NCI-H2029 treated with DMSO at 0.1 percent for 48 hours (cell line): ENCODE measurements around the gene SORL1.

Experiments
- DNase-seq: peaks from one replicate; lab custom pipeline; 2025; lab: John Stamatoyannopoulos, UW

Gene SORL1

DNA sequence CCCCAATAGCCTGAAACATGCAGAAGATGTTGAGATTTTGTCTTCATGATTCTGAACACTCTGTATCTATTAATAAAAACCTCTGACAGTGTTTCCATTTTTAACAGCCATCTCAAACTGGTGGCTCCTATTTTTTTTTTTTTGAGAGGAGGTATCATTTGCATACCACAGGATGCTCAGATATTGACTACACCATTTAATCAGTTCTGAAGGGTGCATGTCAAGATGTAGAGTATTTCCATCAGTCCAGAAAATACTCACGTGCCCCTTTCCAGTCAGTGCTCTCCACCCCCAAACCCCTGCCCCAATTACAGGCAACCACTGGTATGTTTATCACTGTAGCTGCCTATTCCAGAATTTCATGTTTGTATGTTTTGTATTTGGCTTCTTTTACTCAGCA, 85.9 kb downstream of the SORL1 start:
- DNase-seq, result no peak

DNA sequence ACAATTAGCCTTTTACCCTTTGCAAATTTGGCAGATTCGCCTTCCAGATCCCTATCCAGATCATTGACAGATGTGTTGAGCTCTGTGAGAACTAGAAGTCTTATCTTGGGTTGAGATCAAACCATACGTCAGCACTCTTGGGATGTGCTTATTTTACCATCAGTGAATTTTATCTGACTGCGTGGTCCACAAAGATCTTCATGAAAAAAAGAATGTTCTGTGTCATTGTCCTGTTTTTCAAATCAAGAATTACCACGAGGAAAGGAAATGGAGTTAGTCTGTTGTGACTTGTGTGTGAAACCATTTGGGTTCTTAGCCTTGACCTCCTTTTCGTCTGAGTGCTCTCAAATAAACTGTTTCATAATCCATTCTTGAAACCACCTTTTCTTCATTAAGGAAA, 86.9 kb downstream of the SORL1 start:
- DNase-seq, result no peak

DNA sequence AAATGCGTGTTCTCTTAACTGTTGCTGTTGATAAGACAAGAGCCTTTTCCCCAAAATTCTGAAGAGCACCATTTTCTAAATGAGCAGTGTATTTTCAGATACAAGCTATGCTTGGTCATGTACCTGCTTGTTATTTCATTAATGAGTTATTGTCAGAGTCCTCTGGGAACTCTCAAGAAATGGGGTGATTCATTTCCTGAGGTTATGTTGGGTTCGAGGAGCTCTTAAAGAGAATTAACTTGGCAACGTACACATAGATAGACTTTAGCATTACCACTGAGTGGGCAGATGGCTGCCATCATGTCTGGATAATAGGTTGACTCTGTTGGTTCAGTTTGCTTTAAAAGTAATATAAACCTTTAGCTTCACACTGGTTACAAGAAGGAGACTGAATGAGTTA, 88.5 kb downstream of the SORL1 start:
- no peak for DNase-seq

DNA sequence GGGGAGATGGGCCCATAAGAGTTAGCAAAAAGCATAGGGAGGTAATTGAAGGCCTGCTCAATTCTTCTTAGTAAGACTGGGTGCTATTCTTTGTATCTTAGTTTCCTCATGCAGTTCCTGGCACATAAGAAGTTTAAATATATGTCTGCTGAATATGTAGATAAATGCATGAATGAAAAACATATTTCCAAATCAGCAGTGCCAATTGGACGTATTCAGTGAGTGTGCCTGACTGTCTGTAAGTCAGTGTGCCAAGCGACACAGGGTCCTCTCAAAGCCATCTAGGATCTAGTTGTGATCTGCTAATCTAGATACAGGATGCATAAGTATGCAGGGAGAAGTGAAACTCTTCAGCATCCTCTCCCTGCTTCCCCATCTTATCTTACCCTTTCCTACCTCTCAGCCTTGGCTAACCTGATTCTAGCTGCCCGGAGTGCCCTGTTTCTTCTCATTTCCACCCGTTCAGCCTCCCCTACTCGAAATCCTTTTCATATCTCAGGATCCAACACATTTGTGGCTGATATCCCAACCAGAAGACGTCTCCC, 91.8 kb downstream of the SORL1 start:
- DNase-seq, result no peak

DNA sequence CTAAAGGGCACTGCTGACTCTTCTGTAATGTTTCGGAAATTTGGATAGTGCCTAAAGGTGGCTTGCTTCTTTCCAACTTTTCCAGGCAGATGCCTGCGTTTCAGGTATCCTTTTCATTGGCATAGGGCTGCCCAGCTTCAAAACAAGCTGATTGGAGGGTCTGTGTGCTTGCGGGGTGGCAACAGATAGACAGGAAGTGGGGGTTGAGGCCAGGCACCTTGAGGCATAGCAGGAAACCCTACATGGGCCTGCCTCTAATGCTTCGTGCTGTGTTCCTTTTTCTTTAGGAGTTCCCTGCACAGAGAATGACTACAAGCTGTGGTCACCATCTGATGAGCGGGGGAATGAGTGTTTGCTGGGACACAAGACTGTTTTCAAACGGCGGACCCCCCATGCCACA, 92.8 kb downstream of the SORL1 start:
- DNase-seq, result no peak

DNA sequence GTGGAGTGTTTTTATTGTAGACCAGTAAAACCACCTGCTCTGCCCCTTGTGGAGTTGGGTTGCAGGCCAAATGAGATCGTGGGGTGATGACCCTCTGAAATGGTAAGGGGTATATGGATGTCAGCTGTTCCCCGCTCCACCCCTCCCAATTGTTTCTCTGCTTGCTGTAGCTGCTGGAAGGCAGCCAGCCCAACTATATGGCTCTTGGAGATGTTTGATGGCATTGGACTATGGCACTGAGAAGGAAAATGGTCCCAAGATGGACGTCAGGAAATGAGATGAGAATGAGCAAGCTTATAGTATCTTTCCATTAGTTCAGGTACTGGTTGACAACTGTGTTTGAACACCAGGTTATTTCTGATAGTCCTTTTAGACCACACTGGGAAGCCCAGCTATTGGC, 95.5 kb downstream of the SORL1 start:
- no peak for DNase-seq

DNA sequence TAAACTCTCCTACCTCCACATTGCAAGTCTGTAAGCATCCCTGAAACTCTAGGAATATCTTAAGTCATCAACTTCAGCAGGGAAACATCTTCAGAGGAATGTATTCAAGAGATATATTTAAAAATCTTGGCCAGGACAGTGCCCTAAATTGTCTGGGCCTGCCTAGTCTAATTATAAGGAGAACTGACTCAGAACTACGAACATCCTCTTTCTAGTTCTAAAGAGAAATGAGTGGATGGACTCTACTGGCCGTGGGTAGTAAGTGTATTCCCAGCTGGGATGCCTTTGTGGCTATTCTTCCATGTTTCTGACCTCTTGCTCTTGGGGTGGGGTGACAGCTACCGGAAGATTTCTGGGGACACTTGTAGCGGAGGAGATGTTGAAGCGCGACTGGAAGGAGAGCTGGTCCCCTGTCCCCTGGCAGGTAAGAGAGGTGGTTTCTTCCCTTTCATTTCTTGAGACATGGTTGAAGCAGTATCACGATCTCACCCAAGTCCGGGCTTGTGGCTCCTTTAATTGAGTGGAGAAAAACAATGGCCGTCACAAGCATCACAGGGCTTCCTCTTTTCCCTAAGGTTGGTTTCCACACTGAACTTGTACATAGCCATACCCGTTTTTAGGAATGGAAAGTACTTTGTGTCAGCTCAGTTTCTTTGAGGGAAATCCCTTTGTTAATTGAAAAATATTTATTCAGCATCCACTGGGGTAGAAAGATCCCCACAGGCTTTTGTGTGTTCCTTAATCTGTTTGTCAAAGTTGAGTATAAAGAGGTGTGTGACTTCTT, 98.3 kb downstream of the SORL1 start:
- DNase-seq, result no peak

DNA sequence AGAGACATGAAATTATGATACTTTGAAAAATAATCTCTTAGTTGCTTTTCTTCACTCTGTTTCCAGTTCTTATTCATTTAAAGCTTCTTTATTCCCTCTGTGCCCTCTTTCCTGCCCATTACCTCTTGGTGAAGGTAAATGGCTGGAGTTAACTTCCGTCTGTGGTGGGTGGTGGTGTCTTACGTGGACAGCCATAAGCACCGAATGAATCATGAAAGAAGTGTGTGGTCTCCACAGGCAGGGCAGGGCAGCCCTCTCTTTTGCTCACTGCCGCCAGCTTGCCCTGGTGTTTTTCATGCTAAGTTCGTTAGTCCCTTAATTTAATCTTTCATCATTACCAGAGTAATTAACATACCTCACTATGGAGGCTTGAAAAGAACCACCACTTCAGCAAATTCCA, 99.3 kb downstream of the SORL1 start:
- no peak for DNase-seq

DNA sequence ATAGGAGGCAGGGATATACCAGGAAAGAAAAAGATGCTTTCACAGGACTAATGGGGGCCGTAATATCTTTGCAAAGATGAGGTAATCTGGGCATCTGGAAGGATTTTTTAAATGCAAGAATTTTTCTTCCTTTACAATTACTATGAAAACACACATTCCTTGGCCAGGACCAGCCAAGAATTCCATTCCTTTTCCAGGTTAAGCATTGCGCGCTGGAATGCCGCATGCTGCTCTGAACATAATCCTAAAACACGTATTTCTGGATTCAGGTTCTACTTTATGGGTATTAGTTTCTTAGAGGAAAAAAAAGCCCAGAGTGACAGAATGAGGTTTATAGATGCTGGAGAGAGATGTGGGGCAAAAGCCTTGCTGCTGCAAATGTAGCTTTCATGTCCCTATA, 100.0 kb downstream of the SORL1 start:
- DNase-seq, result no peak

DNA sequence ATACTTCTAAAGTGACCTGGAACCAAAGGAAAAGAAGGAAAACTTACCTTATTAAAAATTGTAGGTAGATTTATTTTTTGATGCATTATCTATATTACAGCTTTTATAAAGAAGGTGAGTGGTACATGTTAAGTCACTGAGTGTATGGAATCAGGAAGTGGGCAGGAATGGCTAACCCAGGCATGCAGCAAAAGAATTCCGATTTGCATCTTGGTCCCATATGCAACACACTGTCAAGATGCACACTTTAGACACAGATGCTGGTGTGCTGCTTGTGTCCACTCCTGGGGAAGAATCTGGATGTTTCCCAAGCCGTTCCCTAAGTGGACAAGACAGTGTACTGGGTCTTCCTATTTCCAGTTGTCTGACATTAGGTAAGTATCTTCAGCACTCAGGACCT, 100.5 kb downstream of the SORL1 start:
- DNase-seq, result no peak

DNA sequence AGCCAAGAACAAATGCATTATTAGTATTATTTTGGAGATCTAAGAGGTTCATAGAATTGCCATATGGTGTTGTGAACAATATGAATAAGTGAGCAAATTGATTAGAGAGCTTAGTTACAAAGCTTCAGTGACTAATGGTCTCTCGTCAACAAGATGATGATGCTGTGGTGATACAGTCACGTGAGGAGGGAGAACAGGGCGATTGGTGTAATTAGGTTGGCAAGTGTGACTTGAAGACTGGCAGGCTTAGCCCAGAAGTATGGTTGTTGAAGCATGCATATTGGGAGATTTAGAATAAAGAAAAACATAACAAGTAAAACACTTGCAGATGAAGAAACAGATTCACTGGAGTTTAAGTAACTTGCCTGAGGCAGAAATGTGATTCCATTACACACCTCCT, 101.3 kb downstream of the SORL1 start:
- DNase-seq, result no peak

DNA sequence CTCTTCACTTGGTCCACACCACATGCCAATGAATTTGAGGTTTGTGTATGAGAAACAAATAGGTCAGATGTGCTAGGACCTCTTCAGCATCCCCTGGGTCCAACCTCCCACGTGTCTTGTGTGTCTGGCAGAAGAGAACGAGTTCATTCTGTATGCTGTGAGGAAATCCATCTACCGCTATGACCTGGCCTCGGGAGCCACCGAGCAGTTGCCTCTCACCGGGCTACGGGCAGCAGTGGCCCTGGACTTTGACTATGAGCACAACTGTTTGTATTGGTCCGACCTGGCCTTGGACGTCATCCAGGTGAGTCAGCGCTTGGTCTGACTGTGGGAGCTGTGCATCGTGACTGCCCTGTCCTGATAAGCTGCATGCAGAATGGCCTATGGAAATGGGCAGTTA, 101.7 kb downstream of the SORL1 start:
- DNase-seq, result peak; percentile 63

DNA sequence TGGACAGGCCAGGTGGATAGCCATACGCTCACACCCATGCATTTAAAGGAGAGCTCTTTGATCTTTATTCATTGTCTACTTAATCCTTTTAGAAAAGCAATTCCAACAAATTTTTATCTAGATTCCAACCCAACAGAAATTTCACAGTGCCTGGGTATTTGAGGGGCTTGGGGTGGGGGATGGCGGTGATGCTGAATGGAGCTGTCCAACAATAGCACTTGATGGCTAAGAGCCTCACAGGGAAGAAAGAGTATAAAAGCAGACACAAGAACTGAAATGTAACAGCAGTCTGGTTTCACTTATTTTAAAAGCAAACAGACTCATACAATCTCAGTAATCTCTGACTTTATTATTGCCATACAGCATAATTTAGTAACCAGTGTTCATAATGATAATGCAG, 102.4 kb downstream of the SORL1 start:
- DNase-seq, result peak; percentile 80

DNA sequence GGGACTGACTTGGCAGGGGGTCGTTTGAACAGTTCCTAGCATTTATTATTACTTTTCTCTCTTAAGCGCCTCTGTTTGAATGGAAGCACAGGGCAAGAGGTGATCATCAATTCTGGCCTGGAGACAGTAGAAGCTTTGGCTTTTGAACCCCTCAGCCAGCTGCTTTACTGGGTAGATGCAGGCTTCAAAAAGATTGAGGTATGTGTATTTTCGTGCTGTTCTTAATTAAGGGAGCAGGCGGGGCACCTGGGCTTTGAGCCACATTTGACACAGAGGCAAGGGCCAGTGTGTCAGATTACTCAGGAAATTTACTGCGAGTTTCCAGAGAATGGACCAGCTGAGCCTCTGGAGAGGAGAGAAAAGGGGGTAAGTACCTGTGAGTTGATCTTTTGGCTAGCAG, 103.0 kb downstream of the SORL1 start:
- DNase-seq, result peak; percentile 37

DNA sequence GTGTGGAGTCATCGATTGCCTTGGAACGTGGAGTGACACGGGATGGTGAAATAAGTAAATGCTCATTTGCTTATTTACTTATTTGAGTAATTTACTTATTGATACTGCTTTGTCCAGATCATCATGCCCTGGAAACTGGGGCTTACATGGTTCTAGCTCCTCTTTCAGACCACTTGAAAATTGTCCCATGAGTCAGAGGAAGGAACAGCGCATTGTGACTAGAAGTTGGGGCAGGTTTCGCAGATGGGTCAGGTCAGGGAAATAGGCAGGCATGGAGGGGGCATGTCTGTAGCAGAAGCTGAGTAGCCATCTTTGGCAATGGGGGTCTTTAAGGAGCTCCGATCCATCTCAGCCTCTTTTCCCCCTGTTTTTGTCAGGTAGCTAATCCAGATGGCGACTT, 104.8 kb downstream of the SORL1 start:
- DNase-seq, result no peak

DNA sequence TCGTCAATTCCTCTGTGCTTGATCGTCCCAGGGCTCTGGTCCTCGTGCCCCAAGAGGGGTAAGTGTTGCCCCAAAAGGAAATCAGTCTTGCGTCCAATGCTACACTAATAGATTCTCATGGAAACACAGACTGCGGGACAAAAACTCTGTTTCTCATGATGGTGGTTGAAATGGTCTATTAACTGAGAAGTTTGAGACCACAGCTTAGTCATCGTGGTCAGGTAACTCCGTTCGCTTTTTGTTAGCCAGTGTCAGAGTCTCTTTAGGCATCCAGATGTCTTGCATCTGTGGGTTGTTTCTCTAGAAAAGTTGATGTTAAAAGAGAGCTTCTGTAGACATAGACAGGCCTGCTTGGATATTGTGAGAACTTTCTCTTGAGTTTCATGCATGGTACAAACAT, 105.2 kb downstream of the SORL1 start:
- no peak for DNase-seq

DNA sequence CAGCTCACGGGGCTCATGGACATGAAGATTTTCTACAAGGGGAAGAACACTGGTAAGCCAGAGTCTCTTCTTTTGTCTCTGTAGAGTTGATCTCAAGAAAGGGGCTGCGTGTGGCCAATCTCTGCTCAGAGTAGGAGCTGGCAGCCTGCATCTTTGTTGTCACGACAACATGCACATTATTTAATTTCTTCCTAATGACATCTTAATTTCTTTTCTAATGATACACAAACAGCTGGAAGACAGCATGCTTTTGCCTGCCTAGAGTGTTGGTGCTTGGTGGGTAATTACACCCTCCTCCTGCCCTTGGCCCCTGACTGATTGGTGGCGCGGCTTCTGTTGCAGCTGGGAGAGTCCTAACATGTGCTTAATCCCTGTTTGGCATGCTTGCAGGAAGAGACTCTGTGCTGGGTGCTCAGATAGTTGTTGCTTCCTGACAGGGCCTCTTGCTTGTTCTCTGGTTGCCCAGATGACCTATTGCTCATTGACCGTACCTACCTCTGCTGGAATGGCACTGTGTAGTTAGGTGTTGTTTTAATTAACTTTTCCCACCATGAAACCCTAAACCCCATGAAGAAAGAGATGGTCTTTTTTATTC, 107.6 kb downstream of the SORL1 start:
- no peak for DNase-seq

DNA sequence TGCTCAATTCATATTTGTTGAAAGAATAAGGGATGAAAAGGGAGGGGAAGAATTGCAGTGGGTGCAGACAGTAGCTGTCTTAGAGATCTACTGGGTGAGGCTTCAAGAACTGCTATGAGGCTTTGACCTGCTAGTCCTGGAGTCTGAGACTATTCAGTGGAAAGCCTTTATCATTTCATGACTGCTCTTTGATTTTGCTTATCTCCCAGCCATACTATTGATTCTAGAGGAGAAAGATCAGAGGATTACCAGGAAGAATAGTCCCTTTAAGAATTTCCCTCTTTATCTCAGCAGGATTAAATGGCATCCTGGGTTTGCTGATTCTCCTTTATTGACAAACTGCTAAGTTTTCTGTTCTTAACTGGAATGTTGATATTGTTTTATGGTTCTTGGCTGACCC, 108.1 kb downstream of the SORL1 start:
- DNase-seq, result no peak

DNA sequence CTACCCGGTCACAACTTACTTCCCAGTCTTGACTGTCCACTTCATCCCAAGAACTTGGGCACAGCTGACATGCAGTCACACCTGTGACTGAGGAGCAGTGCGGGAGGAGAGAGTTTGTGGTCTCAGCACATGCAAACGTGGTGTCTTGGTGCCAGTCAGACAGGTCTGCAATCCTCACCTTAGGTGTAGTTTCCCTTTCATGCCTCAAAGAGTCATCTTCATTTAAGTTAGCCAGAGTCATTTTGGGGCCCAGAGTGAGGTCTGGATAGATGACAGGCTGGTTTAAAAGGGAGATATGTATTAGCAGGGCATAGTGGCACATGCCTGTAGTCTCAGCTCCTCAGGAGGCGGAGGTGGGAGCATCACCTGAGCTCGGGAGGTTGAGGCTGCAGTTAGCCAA, 109.1 kb downstream of the SORL1 start:
- DNase-seq, result no peak

DNA sequence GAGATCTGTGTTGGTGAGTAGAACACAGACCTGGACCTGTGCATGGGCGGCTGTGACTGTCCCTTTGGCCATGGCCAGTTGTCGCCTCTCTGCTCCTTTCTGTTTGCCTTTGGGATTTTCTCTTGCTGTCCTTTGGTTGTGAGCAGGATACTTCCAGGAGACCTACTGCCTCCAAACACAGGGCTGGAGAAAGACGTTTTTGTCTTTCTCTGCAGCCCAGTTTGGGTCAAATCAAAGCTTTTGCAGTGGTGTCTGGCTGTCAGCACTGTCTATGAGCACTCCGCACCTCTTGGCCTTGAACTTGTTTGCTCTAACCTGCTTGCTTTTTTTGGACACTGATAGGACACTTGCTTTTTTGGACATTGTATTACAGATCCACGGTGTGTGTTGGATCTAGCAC, 109.6 kb downstream of the SORL1 start:
- DNase-seq, result no peak

DNA sequence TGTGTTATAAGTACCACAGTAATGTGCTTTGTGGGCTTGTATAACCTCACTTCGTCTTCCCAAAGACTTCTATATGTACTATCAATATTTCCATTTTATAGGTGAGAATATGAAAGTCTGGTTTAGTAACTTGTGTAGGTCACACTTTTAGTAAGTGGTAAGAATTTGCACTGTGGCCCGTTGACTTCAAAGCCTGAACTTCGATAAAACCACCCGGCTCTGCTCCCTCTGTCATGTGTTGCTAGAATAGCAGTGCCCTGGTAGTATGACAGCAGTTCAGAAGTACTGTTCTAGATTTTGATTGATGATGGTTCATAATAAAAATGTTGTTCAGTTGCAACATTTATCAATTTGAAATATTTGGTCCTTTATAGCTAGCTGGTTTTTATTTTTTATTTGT, 110.9 kb downstream of the SORL1 start:
- DNase-seq, result no peak

DNA sequence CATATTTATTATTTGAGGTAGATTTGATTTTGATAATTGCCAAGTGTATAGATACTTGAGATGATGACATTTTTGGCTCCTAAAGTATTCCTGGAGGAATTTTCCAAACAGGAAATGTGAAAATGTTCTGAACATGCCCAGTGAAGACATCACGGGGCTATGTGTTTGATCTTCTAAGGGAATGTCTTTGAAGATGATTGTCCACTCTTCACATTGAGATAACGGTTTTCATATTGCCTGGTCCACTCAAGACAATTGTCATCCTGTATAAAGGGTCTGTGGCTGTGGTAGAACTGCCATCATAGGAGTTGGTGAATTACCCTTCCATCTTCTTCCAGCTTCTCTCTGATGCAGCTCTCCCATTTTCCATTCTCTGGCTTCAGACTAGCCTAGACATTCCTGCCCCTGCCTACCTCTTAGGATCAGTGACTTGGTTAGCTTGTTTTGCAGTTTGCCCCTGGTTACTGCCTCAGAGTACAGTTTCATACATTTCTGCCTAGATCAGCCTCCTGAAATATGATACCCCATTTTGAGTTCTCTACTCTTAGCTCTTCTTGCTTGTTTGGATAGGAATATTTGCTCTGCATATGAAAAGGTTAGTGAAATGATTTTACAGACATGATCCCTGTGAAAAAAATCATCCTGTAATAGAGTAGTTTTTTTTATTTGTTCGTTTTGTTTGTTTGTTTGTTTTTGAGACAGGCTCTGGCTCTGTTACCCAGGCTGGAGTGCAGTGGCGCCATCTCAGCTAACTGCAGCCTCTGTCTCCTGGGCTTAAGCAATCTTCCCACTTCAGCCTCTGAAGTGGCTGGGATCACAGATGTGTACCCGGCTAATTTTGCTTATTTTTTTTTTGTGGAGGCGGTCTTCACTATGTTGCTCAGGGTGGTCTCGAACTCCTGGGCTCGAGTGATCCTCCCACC, 112.0 kb downstream of the SORL1 start:
- peak; percentile 77 for DNase-seq
